ENCODE results near the gene MAP4K4.

The MAP4K4 gene

DNA sequence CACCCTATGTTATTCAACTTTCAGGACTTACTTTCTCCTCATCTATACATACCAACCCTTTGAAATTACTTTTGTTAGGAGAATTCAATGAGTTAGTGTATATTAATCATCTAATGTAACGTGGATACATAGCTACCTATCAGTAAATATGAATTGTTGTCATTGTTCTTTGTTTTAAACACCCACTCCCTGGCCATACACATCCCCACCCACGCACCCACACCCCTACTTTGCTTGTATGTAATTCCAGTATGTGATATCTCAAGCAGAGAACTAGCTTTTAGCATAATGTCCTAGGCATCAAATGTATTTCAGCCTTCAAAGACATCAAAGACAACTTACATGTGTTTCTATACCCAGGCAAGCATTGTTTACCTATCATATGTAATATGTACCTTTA lies 129.2 kb downstream of the MAP4K4 start:
- TF ChIP-seq, protein P1, sequence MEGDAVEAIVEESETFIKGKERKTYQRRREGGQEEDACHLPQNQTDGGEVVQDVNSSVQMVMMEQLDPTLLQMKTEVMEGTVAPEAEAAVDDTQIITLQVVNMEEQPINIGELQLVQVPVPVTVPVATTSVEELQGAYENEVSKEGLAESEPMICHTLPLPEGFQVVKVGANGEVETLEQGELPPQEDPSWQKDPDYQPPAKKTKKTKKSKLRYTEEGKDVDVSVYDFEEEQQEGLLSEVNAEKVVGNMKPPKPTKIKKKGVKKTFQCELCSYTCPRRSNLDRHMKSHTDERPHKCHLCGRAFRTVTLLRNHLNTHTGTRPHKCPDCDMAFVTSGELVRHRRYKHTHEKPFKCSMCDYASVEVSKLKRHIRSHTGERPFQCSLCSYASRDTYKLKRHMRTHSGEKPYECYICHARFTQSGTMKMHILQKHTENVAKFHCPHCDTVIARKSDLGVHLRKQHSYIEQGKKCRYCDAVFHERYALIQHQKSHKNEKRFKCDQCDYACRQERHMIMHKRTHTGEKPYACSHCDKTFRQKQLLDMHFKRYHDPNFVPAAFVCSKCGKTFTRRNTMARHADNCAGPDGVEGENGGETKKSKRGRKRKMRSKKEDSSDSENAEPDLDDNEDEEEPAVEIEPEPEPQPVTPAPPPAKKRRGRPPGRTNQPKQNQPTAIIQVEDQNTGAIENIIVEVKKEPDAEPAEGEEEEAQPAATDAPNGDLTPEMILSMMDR (IDR thresholded peaks at IDR 0.05), result no peak
- no peaks in the 10 kb centered on the region for H3K9me3 ChIP-seq
- H3K36me3 ChIP-seq, result peaks cover 74% of the 10 kb centered on the region
- H3K27ac ChIP-seq, result no peak overlapping the region
- H3K4me1 ChIP-seq (ENCODE audit: control insufficient read depth in 1 of 2, insufficient read depth in 1 of 2, low read depth in 1 of 2, low read length in 1 of 2), result peaks cover 0 to 12% of the 10 kb centered on the region in 2 experiments
- H3K27me3 ChIP-seq, result no peaks in the 10 kb centered on the region
- no peak overlapping the region for H3K4me3 ChIP-seq (ENCODE audit: low read depth in 1 of 2, low read length in 1 of 2)

GRCh38 chr2:101827246-101827645 lies 129.7 kb downstream of the MAP4K4 start:
- Histone ChIP-seq H3K27me3 (no peaks in the 10 kb centered on the region), H3K4me3 (ENCODE audit: low read depth in 1 of 2, low read length in 1 of 2) (no peak overlapping the region), H3K9me3 (no peaks in the 10 kb centered on the region), H3K4me1 (ENCODE audit: control insufficient read depth in 1 of 2, insufficient read depth in 1 of 2, low read depth in 1 of 2, low read length in 1 of 2) (peaks cover 0 to 12% of the 10 kb centered on the region in 2 experiments), H3K36me3 (peaks cover 79% of the 10 kb centered on the region), H3K27ac (no peak overlapping the region)
- TF ChIP-seq, protein P1 (IDR thresholded peaks at IDR 0.05), result no peak

GRCh38 chr2:101828257-101828656 lies 130.8 kb downstream of the MAP4K4 start:
- Histone ChIP-seq H3K36me3 (peaks cover 89% of the 10 kb centered on the region), H3K4me3 (ENCODE audit: low read depth in 1 of 2, low read length in 1 of 2) (no peak overlapping the region), H3K4me1 (ENCODE audit: control insufficient read depth in 1 of 2, insufficient read depth in 1 of 2, low read depth in 1 of 2, low read length in 1 of 2) (peaks cover 0 to 8% of the 10 kb centered on the region in 2 experiments), H3K27me3 (no peaks in the 10 kb centered on the region), H3K9me3 (no peaks in the 10 kb centered on the region), H3K27ac (no peak overlapping the region)
- TF ChIP-seq, protein P1 (IDR thresholded peaks at IDR 0.05), result no peak

- TF ChIP-seq, protein P1 (IDR thresholded peaks at IDR 0.05), result no peak
- no peak overlapping the region for H3K4me3 ChIP-seq (ENCODE audit: low read depth in 1 of 2, low read length in 1 of 2)
- no peak overlapping the region for H3K27ac ChIP-seq
- peaks cover 0 to 2% of the 10 kb centered on the region in 2 experiments for H3K4me1 ChIP-seq (ENCODE audit: control insufficient read depth in 1 of 2, insufficient read depth in 1 of 2, low read depth in 1 of 2, low read length in 1 of 2)
- no peaks in the 10 kb centered on the region for H3K27me3 ChIP-seq
- no peaks in the 10 kb centered on the region for H3K9me3 ChIP-seq
- H3K36me3 ChIP-seq, result peaks cover 93% of the 10 kb centered on the region
Observed at GRCh38 chr2:101828673-101829334, 131.3 kb downstream of the MAP4K4 start.

DNA sequence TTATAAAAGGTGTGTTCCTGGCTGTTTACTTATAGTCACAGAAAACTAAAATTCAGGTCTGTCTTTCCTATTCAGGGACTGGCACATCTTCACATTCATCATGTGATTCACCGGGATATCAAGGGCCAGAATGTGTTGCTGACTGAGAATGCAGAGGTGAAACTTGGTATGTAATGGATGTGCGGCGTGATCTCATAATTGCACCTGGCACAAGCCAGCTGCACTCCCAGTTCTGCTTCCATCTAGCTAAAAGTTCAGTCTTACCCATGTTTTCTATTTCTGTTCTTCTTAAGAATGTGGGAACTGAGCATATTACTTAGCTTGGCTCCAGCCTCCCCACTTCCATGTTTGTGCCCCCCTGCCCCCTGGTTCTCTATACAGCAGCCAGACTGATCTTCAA lies 131.9 kb downstream of the MAP4K4 start:
- no peak overlapping the region for H3K4me3 ChIP-seq (ENCODE audit: low read depth in 1 of 2, low read length in 1 of 2)
- H3K36me3 ChIP-seq, result peaks cover 98% of the 10 kb centered on the region
- H3K9me3 ChIP-seq, result no peaks in the 10 kb centered on the region
- no peaks in the 10 kb centered on the region for H3K4me1 ChIP-seq (ENCODE audit: control insufficient read depth in 1 of 2, insufficient read depth in 1 of 2, low read depth in 1 of 2, low read length in 1 of 2)
- no peaks in the 10 kb centered on the region for H3K27me3 ChIP-seq
- TF ChIP-seq, protein P1 (IDR thresholded peaks at IDR 0.05), result no peak
- no peak overlapping the region for H3K27ac ChIP-seq

Data from neutrophil (primary cell).